PC-3 (cell line): ENCODE results near the gene EEF1AKMT4. TPM values are rescaled to one million over a fixed set of nuclear protein-coding genes. Genes with fewer than 3 reads are reported as not detected.
A peak's percentile ranks its signal among the peaks of the same experiment; 100 is the strongest.

Source experiments
- ATAC-seq: fragments of 200-7000 bp; cut with Tn5 transposase; 2 replicates; pipeline ENCODE4 v1.9.1; 2020; ENCODE audit warnings: mild to moderate bottlenecking, moderate library complexity
- BruUV-seq: library from RNA; stranded (reverse); fragments of 400-500 nt; replicated peaks from 2 replicates; lab custom pipeline; 2021; lab: Mats Ljungman, UMichigan
- CTCF ChIA-PET: fragments of 300-600 bp; sonication (Branson Sonifier 250); formaldehyde crosslinking; loops from one replicate; lab custom pipeline; 2022; ENCODE audit warnings: antibody characterized with exemption; lab: Charles Lee
- POLR2A ChIA-PET: fragments of 300-600 bp; sonication (Branson Sonifier 250); formaldehyde crosslinking; loops from one replicate; lab custom pipeline; 2022; ENCODE audit warnings: antibody characterized with exemption; ENCODE audit not compliant: unreplicated experiment; lab: Charles Lee
- DNase-seq: peaks from one replicate; pipeline ENCODE4 v3.0.0-alpha.2; 2015
- H2AFZ ChIP-seq: fragments of 300-600 bp; sonication (generic); 2 replicates; pipeline ENCODE4 v1.6.0; 2016; ENCODE audit warnings: antibody characterized with exemption, low read length
- H3F3A ChIP-seq: fragments of 300-600 bp; sonication (generic); one replicate; pipeline ENCODE4 v1.6.0; 2017; ENCODE audit warnings: antibody characterized with exemption, low read length, control low read depth, mild to moderate bottlenecking; ENCODE audit not compliant: unreplicated experiment
- H3K27ac ChIP-seq: fragments of 300-600 bp; sonication (generic); 2 replicates; pipeline ENCODE4 v1.5.1; 2016; ENCODE audit warnings: mild to moderate bottlenecking, low read length
- H3K27me3 ChIP-seq: fragments of 300-600 bp; sonication (generic); 2 replicates; pipeline ENCODE4 v1.6.1; 2016; ENCODE audit warnings: low read length, mixed read lengths
- H3K36me3 ChIP-seq: fragments of 300-600 bp; sonication (generic); 2 replicates; pipeline ENCODE4 v1.6.1; 2016; ENCODE audit warnings: low read depth, mixed run types, low read length, mixed read lengths
- H3K4me1 ChIP-seq: fragments of 300-600 bp; sonication (generic); 2 replicates; pipeline ENCODE4 v1.5.1; 2016; ENCODE audit warnings: low read length; ENCODE audit not compliant: insufficient read depth
- H3K4me2 ChIP-seq: fragments of 300-600 bp; sonication (generic); 2 replicates; pipeline ENCODE4 v1.6.0; 2016; ENCODE audit warnings: low read length
- H3K4me3 ChIP-seq: fragments of 300-600 bp; sonication (generic); 2 replicates; pipeline ENCODE4 v1.5.1; 2016; ENCODE audit warnings: mild to moderate bottlenecking, low read length, mixed read lengths
- H3K79me2 ChIP-seq: fragments of 300-600 bp; sonication (generic); 2 replicates; pipeline ENCODE4 v1.6.1; 2017; ENCODE audit warnings: low read length, mixed read lengths
- H3K9ac ChIP-seq: fragments of 300-600 bp; sonication (generic); 2 replicates; pipeline ENCODE4 v1.6.0; 2016; ENCODE audit warnings: mild to moderate bottlenecking, low read length
- H3K9me2 ChIP-seq: fragments of 300-600 bp; sonication (generic); replicated peaks from 2 replicates; pipeline ENCODE4 v1.6.1; 2016; ENCODE audit warnings: mixed run types, low read length, mixed read lengths
- H3K9me3 ChIP-seq: fragments of 300-600 bp; sonication (generic); 2 replicates; pipeline ENCODE4 v1.6.1; 2016; ENCODE audit warnings: low read length, mixed read lengths
- H4K20me1 ChIP-seq: fragments of 300-600 bp; sonication (generic); 2 replicates; pipeline ENCODE4 v1.6.1; 2016; ENCODE audit warnings: low read length, mixed read lengths
- CTCF ChIP-seq: fragments of 300-600 bp; sonication (generic); conservative IDR thresholded peaks from 2 replicates; pipeline ENCODE4 v1.5.1; 2017; ENCODE audit warnings: antibody characterized with exemption, low read depth, mild to moderate bottlenecking, low read length
- EZH2 ChIP-seq: fragments of 300-600 bp; sonication (generic); IDR thresholded peaks from one replicate; pipeline ENCODE4 v1.6.1; 2017; ENCODE audit warnings: antibody characterized with exemption, mild to moderate bottlenecking, low read length; ENCODE audit not compliant: unreplicated experiment
- EZH2phosphoT487 ChIP-seq: fragments of 300-600 bp; sonication (generic); IDR thresholded peaks from 2 replicates; pipeline ENCODE4 v1.6.1; 2018; ENCODE audit warnings: mild to moderate bottlenecking, antibody characterized with exemption, low read length, borderline replicate concordance
- intact Hi-C: fragments of 100-400 bp; cut with micrococcal nuclease; formaldehyde crosslinking; loops from 2 replicates; pipeline ENCODE4 v1.9.0; 2023
- total RNA-seq: library from RNA; depleted of rRNA; stranded (reverse); fragments of >200 nt; gene quantifications from 2 replicates; pipeline ENCODE4 v1.2.3, GENCODE V29; 2014

EEF1AKMT4 gene
- total RNA-seq, 1 experiment from 2014 or later = 27.3 TPM

GRCh38 chr3:184238246-184238818, 11.1 kb upstream of the EEF1AKMT4 start:
- Histone ChIP-seq H3K9ac (no peak overlapping the region), H3K4me3 (no peak overlapping the region), H3K9me2 (no peaks in the 10 kb centered on the region), H3K27ac (no peak overlapping the region), H3K79me2 (no peaks in the 10 kb centered on the region), H3K36me3 (peaks cover 12% of the 10 kb centered on the region), H2AFZ (no peak overlapping the region), H4K20me1 (no peaks in the 10 kb centered on the region), H3F3A (no peaks in the 10 kb centered on the region), H3K4me2 (no peak overlapping the region), H3K9me3 (no peaks in the 10 kb centered on the region), H3K4me1 (peaks cover 9% of the 10 kb centered on the region), H3K27me3 (no peaks in the 10 kb centered on the region)
- TF ChIP-seq EZH2 = no peak
- TF ChIP-seq CTCF = no peak
- TF ChIP-seq EZH2phosphoT487 = no peak
- CTCF ChIA-PET = no interaction called here
- intact Hi-C loops = no loop called here
- POLR2A ChIA-PET = no interaction called here
- ATAC-seq = no peak
- no TSS peak for BruUV-seq
- DNase-seq = no peak

- DNase-seq = no peak
- ChIA-PET POLR2A (no interaction called here), CTCF (no interaction called here)
- Histone ChIP-seq H4K20me1 (no peaks in the 10 kb centered on the region), H3K27ac (no peak overlapping the region), H2AFZ (no peak overlapping the region), H3K4me3 (no peak overlapping the region), H3K9me3 (no peaks in the 10 kb centered on the region), H3K9ac (no peak overlapping the region), H3K27me3 (no peaks in the 10 kb centered on the region), H3K4me2 (no peak overlapping the region), H3K79me2 (no peaks in the 10 kb centered on the region), H3F3A (no peaks in the 10 kb centered on the region), H3K9me2 (no peaks in the 10 kb centered on the region), H3K4me1 (peaks cover 4% of the 10 kb centered on the region), H3K36me3 (peaks cover 18% of the 10 kb centered on the region)
- BruUV-seq = no TSS peak
- intact Hi-C loops = no loop called here
- ATAC-seq = no peak
- TF ChIP-seq CTCF (no peak), EZH2phosphoT487 (no peak), EZH2 (no peak)
Measured at GRCh38 chr3:184239221-184239620, 10.3 kb upstream of the EEF1AKMT4 start.

- Histone ChIP-seq H3K9me2 (no peaks in the 10 kb centered on the region), H3K27me3 (no peaks in the 10 kb centered on the region), H3F3A (no peaks in the 10 kb centered on the region), H3K9me3 (no peaks in the 10 kb centered on the region), H3K4me2 (no peak overlapping the region), H3K4me3 (no peak overlapping the region), H2AFZ (no peak overlapping the region), H3K9ac (no peak overlapping the region), H3K27ac (no peak overlapping the region), H3K36me3 (peaks cover 19% of the 10 kb centered on the region), H4K20me1 (no peaks in the 10 kb centered on the region), H3K4me1 (no peaks in the 10 kb centered on the region), H3K79me2 (no peaks in the 10 kb centered on the region)
- intact Hi-C loops = no loop called here
- ChIA-PET POLR2A (no interaction called here), CTCF (no interaction called here)
- BruUV-seq = TSS peak; percentile 23
- DNase-seq (no peak), ATAC-seq (no peak)
- TF ChIP-seq CTCF = no peak
- no peak for TF ChIP-seq EZH2phosphoT487
- TF ChIP-seq EZH2 = no peak
Measured at GRCh38 chr3:184239708-184240107, 9.8 kb upstream of the EEF1AKMT4 start.
